HG03039 (cell line): ENCODE data around the gene SESTD1.
A peak's percentile ranks its signal among the peaks of the same experiment; 100 is the strongest.

Experiments
- ATAC-seq: cut with Tn5 transposase; IDR thresholded peaks from one replicate; pipeline ENCODE4 v1.9.1; 2021; ENCODE audit warnings: mild to moderate bottlenecking, moderate library complexity; ENCODE audit not compliant: unreplicated experiment

The SESTD1 gene

GRCh38 chr2:179264368-179265081 is at the start of gene SESTD1:
Gene SESTD1, minus strand, starts transcription at chr2:179264832. Its CDS starts 72,991 bp downstream, at chr2:179191841.
- ATAC-seq = peak; percentile 54

- no peak for ATAC-seq
Observed at GRCh38 chr2:179313057-179313456, 48.4 kb upstream of the SESTD1 start.

DNA sequence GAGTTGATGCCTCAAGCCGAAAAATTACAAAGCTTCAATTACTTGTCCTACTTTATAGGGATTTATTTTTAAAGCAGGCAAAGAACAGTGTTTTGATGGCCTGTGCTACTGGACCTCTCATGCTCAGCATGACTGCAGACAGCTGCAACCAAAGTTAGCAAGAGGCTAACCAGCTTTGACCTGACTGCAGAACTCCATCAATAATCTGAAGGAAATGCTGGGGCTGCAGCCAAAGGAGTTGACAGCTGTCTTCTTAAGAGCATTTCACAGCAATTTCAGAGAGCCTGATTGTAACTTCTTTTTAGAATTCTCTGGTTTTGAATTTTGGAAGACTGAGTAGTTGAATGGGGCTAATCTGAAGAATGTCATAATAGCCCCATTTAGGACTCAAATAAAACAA is 46.5 kb upstream of the SESTD1 start:
- ATAC-seq = no peak

DNA sequence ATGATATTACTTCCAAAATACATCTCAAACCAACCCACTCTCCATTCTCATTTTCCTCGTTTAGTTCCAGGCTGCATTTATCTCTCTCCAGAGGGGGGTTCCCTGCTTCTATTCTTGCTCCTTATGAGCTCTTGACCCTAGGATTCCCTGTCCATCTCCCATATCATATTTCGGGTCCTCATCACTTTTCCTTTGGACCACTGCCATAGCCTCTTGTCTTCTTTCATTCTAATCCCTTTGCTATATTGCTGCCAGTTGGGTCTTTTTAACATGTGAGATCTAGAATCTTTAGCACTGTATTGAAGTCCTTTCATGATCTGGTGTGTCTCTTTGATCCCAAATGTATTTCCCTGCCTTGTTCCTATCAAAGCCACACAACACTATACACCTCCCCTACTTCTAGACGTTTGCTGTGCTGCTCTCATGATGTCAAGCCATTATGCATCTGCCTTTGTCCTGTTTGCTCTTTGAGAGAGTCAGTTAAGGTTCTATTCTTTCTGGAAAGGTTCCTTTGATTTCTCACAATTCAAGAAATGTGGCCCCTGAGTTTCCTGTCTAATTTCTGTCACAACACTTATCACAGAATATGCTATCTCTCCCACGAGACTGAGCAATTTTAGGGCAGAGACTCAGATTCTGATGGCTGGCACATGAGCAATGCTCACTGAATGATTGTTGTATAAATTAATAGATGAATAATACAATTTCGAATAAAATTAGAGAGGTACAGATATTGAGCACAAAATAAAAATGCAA is 43.2 kb upstream of the SESTD1 start:
- no peak for ATAC-seq

DNA sequence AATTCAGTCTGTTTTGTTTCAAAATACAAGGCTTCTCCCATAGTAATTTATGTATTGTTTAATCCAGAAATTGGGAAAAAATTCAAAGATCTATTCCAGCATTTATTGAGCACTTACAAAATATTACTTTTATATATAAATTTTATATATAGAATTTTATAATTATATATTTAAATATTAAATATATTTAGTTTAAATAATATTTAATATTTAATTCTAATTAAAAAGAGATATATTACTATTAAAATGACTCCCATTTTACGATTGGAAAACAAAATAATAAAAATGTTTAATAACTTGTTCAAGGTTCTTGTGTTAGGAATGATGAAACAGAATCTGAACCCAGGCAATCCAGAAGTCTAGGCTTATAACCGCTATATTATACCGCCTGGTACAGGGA is 40.5 kb upstream of the SESTD1 start:
- no peak for ATAC-seq

GRCh38 chr2:179304424-179304823 is 39.8 kb upstream of the SESTD1 start:
- no peak for ATAC-seq

DNA sequence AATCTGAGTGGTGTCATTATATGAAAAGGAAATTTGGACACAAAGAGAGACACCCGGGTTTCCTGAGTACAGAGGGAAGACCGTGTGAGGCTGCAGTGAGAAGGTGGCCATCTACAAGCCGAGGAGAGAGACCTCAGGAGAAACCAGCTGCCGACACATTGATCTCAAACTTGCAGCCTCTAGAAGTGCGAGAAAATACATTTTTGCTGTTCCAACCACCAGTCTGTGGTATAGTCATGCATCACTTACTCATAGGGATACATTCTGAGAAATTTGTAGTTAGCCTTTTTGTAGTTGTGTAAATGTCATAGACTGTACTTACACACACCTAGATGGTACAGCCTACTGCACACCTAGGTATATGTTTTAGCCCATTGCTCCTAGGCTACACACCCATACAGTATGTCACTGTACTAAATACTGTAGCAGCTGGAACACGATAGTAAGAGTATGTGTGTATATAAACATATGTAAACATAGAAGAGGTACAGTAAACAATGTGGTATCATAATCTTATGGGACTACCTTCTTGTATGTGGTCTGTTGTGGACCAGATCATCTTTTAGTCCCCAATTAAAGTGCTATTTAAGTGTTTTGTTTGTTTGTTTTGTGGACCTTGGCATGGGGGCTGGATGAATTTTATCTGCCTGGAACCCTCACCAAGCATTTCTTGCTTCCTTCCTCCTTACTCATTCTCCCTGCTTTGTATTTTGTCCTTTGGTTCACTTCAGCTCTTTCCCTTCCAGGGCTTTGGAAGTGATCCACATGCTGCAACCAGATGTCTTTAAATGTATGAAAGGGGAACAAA is 38.3 kb upstream of the SESTD1 start:
- no peak for ATAC-seq

DNA sequence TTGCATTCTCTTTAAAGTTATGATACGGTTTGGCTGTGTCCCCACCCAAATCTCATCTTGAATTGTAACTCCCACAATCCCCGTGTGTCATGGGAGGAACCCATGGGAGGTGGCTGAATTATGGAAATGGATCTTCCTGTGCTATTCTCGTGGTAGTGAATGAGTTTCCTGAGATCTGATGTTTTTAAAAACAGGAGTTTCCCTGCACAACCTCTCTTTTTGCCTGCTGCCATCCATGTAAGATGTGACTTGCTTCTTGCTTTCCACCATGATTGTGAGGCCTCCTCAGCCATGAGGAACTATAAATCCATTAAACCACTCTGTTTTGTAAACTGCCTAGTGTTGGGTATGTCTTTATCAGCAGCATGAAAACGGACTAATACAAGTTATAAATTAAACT is 37.5 kb upstream of the SESTD1 start:
- no peak for ATAC-seq

- ATAC-seq = no peak
Observed at GRCh38 chr2:179298666-179299065, 34.0 kb upstream of the SESTD1 start.

- ATAC-seq = no peak
Observed at GRCh38 chr2:179297927-179298326, 33.3 kb upstream of the SESTD1 start.

DNA sequence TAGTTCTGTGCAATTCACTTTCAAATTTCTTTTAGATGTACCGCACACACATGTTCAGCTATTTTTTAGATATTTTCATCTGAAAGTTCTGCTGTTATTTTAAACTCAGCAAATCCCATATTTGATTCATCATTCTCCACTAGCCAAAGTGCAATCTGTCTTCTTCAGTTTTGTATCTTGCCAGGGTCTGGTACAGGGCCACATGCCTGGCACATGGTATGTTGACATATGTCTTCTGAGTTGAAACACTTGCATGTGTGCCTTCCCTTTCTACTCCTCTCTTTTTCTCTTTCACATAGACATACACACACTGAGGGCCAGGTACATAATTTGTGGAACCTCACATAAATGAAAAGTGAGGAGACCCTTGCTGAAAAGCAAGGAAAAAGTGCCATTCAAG is 25.7 kb upstream of the SESTD1 start:
- no peak for ATAC-seq

DNA sequence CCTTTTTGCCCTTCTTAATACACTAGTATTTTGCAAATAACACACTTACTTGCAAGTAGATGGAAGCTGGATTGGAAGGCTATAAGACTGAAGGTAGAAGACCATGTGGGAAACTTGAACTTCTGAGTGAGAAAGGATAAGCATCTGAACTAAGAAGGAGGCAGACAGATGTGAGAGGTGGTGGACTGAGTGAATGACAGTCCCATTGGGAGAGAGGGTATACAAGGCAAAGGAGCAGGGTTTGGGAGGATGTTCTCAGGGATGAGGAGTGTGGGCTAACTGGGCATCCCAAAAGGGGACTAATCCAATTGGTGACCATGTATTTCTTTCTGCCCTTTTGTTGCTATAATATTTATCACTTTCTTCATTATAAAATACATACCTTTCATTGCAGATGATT is 20.4 kb upstream of the SESTD1 start:
- no peak for ATAC-seq

DNA sequence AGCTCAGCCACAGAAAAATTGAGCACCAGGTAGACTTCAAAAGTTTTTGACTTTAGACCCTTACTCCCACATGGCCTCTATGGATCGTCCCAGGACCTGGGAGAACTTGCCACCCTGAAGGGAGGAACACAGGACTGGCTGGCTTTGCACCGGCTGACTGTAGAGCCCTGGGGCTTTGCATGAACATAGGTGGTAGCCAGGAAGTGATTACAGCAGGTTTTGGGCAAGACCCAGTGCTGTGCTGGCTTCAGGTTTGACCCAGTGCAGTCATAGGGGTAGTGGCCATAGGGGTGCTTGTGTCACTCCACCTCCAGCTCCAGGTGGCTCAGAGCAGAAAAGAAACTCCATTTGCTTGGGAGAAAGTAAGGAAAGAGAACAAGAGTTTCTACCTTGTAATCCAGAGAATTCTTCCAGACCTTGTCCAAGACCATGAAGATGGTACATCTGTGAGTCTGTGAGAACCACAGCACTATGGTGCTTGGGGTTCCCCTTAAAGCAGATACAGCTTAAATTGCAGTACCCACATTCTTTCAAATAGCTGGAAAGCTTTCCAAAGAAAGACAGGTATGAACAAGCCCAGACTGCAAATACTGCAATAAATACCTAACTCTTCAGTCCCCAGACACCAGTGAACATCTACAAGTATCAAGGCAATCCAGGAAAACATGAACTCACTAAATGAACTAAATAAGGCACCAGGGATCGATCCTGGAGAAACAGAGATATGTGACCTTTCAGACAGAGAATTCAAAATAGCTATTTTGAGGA is 13.0 kb upstream of the SESTD1 start:
- no peak for ATAC-seq

- no peak for ATAC-seq
Observed at GRCh38 chr2:179275253-179276012, 10.8 kb upstream of the SESTD1 start.

GRCh38 chr2:179274749-179275148 is 10.1 kb upstream of the SESTD1 start:
- peak; percentile 81 for ATAC-seq

- ATAC-seq = no peak
Observed at GRCh38 chr2:179273461-179273962, 8.9 kb upstream of the SESTD1 start.

DNA sequence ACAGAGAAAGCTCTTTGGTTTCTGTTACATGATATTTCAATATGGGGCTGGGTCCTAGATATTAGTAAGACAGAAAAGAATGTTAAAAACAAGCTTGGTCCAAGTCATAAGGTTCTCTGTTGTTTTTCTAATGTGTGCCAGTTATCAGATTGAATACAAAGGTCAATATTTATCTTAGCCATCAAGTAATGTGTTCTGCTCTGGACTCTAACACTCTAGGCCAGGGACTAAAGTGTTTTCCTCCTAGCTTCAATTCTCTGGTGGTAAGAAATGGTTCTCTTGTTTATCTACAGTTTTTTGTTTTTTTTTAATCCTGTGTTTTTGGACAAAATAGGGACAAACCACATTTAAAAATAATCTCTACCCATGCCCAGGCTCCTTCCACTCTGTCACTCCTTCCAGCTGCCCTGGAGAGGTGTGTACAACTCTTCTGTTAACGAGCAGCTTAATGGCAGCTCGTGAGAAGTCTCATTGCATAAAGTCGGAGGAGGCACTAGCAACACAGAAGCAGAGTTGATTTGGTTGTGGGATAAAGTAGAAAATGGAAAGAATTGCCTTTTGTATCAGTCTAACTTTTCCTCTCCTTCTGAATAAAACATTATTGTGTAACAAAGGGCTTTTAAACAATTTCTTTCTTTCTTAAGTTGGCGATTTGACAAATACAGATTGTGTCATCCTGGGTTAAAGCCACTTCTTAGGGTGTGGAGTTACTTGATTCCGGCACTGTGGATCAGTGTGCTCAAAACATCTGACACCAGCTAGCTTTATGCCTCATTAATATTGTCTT is 8.0 kb upstream of the SESTD1 start:
- ATAC-seq = no peak

GRCh38 chr2:179270689-179271088 is 6.1 kb upstream of the SESTD1 start:
- no peak for ATAC-seq

DNA sequence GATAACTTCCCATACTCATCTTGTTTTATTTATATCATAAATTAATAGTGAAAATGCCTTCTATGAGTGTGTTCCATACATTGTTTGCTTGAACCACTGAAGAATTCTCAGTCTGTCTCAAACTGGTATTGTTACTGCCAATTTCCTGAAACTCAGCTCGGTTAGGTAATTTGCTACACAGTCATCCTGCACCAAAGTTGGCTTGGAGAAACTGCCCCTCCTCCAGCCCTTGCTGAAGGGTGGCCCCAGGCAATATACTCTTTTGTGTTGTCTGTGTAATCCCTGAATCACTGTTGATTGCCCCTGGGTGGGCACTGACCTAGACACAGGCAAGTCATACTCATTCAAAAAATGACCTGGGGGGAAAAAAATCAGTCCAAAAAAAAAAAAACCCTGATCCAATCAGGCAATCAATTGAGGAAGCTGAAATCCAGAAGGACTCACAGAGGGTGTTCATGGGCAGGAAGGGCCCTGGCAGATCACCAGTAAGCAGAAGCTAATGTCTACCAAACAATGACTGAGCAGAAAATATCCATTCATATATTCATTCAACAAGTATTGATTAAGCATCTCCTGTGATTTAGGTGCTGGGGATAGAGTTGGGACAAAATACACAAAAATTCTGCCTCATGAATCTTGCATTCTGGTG is 3.8 kb upstream of the SESTD1 start:
- peak; percentile 55 for ATAC-seq
